Motor neuron (in vitro differentiated cells): ENCODE results near the gene DDX18. TPM values are rescaled to one million over a fixed set of nuclear protein-coding genes. Genes with fewer than 3 reads are reported as not detected.
"Not testable (repeated sequence)": the region's sequence is repeated elsewhere in the genome, so short reads cannot be mapped to it uniquely, and the experiment has no call there.

Source experiments
- ATAC-seq, 8 experiments: fragments of 200-7000 bp; cut with Tn5 transposase; replicated peaks in 6 of 8; 2 replicates each; pipeline ENCODE4 v1.8.0; 2021; ENCODE audit warnings: mild to moderate bottlenecking in 8 of 8, moderate library complexity in 8 of 8
- H3K27ac ChIP-seq, 2 donors: fragments of 250-450 bp; sonication (Bioruptor Pico); 2 replicates each; pipeline ENCODE4 v1.9.0; 2021; ENCODE audit warnings: antibody characterized with exemption in 2 of 2, mild to moderate bottlenecking in 2 of 2, moderate library complexity in 1 of 2
- H3K4me1 ChIP-seq, 2 donors: fragments of 250-450 bp; sonication (Bioruptor Pico); replicated peaks in 1 of 2; 2 replicates each; pipeline ENCODE4 v1.6.1; 2021; ENCODE audit warnings: antibody characterized with exemption in 2 of 2, mild to moderate bottlenecking in 2 of 2, moderate library complexity in 1 of 2
- H3K4me3 ChIP-seq, 5 donors: fragments of 250-450 bp; sonication (Bioruptor Pico); 2 replicates each; pipeline ENCODE4 v1.9.0; 2021; ENCODE audit warnings: antibody characterized with exemption in 5 of 5, mild to moderate bottlenecking in 5 of 5, moderate library complexity in 4 of 5
- WGBS, 10 experiments: fragments of 450-650 bp; shearing (Covaris generic); methylation state at CpG; one replicate each; pipeline ENCODE4 v1.0.0; 2022; 5-methylcytosine and 5-hydroxymethylcytosine counted together
- in situ Hi-C, 9 experiments: fragments of 400-800 bp; cut with MboI; loops; one replicate each; pipeline ENCODE4 v1.15.0; 2021; ENCODE audit warnings: low sequenced_read_pairs in 9 of 9, low pct_unique_long_range_greater_than_20kb in 2 of 9; ENCODE audit not compliant: unreplicated experiment in 9 of 9
- total RNA-seq, 8 experiments: library from RNA; unstranded; fragments of 300-600 nt; gene quantifications; 2 replicates each; pipeline versions ENCODE4 v1.2.3 to v1.2.4, GENCODE V29; 2022

DDX18 gene
- total RNA-seq, 8 experiments from 2014 or later, result 44.9 to 87.4 (median 68.6) TPM

DNA sequence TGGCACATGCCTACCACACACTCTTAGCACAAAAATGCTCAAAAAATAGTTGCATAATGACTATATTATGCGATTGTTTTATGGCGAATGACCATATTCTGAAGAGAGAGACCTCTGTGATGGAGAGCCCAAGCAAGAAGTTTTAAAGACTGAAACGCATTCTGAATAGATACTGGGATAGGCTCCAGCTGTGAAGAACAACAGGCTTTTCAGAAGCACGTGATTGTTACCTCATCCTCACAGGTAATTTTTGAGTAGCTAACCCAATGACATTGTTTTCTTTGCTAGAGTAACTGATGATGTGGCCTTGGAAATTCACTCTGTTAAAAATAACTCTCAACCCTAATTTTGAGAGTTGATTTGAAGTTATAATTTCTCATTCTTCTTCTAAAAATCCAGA is 2.0 kb upstream of the DDX18 start:
- Histone ChIP-seq H3K4me3 (no peak overlapping the region), H3K27ac (no peak overlapping the region), H3K4me1 (peaks cover 7% of the 10 kb centered on the region in 2 donors)
- in situ Hi-C loops, result no loop called here
- 14 to 71% (median 44%) methylated on average over 2 to 4 of the region's 4 CpGs; no CpG with 5 or more reads in 1 of the 10 experiments for WGBS, 10 experiments
- no peak for ATAC-seq

- H3K4me1 ChIP-seq, result peaks cover 7% of the 10 kb centered on the region in 2 donors
- ATAC-seq, result no peak
- in situ Hi-C loops, result no loop called here
- H3K4me3 ChIP-seq, result peak overlapping the region; percentile 58 to 80 (median 71)
- no peak overlapping the region for H3K27ac ChIP-seq
- WGBS, 10 experiments, result 86 to 100% (median 100%) methylated on average over 1 to 3 of the region's 3 CpGs
Observed at GRCh38 chr2:117815946-117816345, 1.5 kb downstream of the DDX18 start.

DNA sequence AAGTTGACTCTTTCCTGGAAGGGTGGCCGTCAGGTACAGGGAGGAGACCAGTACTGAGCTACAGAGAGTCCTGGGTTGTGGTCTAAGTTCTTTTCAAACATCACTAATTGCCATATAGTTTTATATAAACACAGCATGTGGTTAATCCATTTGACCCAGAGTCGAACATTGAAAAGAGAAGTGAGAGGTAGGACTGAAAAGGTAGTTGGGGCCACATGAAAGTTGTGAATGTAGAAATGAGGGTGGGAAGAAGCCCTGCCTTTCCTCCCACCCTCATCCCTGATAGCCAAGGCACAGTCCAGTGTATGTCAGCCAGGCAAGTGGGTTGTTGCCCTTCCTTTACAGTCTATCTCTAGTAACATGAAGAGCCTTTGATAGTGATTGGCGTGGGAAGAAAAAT is 4.4 kb downstream of the DDX18 start:
- Histone ChIP-seq H3K4me3 (no peak overlapping the region), H3K4me1 (peaks cover 7% of the 10 kb centered on the region in 2 donors), H3K27ac (no peak overlapping the region)
- 80 to 100% (median 100%) methylated on average over 1 to 3 of the region's 3 CpGs; no CpG with 5 or more reads in 1 of the 10 experiments for WGBS, 10 experiments
- ATAC-seq, result no peak
- in situ Hi-C loops, result no loop called here

GRCh38 chr2:117820444-117820843 is 6.0 kb downstream of the DDX18 start:
- WGBS, 10 experiments, result 71 to 100% (median 100%) methylated on average over 1 of the region's 1 CpG
- no peak overlapping the region for H3K4me3 ChIP-seq
- peaks cover 6% of the 10 kb centered on the region in 2 donors for H3K4me1 ChIP-seq
- in situ Hi-C loops, result loop anchor here in 1 of 9 experiments (10.0 kb wide), 1 partner anchor 94 kb away; no protein-coding TSS in a partner anchor
- no peak overlapping the region for H3K27ac ChIP-seq
- ATAC-seq, result no peak

DNA sequence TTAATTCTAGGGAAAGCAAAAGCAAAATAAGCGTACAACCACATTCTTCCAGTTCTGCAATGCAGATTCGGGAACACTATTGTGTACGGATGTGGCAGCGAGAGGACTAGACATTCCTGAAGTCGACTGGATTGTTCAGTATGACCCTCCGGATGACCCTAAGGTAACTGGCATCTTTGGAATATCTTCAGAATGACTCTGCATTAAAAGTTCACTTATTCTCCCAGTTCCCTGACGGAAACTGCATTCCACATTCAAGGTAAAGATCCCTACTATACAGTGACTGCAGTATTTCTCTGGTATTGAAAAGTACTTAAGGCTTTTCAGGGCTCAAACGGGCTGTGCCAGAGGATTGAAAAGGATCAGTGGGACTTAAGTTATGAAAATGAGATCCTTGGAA is 10.9 kb downstream of the DDX18 start:
- 81 to 100% (median 89%) methylated on average over 3 to 8 of the region's 8 CpGs; no CpG with 5 or more reads in 3 of the 10 experiments for WGBS, 10 experiments
- no peak for ATAC-seq

GRCh38 chr2:117827464-117827863 is 13.0 kb downstream of the DDX18 start:
- not testable (repeated sequence) for ATAC-seq, H3K4me1 ChIP-seq, H3K27ac ChIP-seq, H3K4me3 ChIP-seq
- in situ Hi-C loops, result loop anchor here in 4 of 9 experiments (10.0 to 25.0 kb wide), 4 partner anchors 87 to 1035 kb away; partner anchors contain the start of gene CCDC93 (in 1 of the 4)
- WGBS, 10 experiments, result 100% methylated on average over 1 to 2 of the region's 5 CpGs; no CpG with 5 or more reads in 6 of the 10 experiments

More for the DNA sequence above, 10.9 kb downstream of the DDX18 start:
- H3K4me1 ChIP-seq, result no peaks in the 10 kb centered on the region
- in situ Hi-C loops, result loop anchor here in 4 of 9 experiments (10.0 to 25.0 kb wide), 4 partner anchors 89 to 1037 kb away; partner anchors contain the start of gene CCDC93 (in 1 of the 4)
- H3K4me3 ChIP-seq, result no peak overlapping the region
- H3K27ac ChIP-seq, result no peak overlapping the region

- H3K27ac ChIP-seq, result no peak overlapping the region
- no peak overlapping the region for H3K4me3 ChIP-seq
- 66 to 100% (median 94%) methylated on average over 1 to 2 of the region's 2 CpGs; no CpG with 5 or more reads in 1 of the 10 experiments for WGBS, 10 experiments
- in situ Hi-C loops, result loop anchor here in 4 of 9 experiments (10.0 to 25.0 kb wide), 4 partner anchors 86 to 1033 kb away; partner anchors contain the start of gene CCDC93 (in 1 of the 4)
- no peak for ATAC-seq
- no peaks in the 10 kb centered on the region for H3K4me1 ChIP-seq
Observed at GRCh38 chr2:117828870-117829269, 14.4 kb downstream of the DDX18 start.

DNA sequence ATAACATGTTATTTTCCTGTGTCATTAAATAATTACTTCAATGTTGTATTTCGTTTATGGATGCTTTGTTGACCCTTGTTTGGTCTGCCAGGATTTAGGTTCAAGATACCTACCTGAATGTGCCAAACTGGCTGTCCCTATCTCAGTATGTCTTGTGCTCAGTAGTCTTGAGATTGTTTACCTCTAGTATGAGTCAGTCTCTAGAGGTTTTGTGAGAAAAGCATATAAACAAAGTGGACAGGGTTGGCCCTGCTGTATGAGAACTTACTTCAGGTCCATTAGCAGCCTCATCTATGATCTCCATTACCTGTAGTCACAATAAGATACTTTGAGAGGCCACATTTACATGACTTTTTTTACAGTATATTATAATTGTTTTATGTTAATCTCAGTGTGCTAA is 17.8 kb downstream of the DDX18 start:
- Histone ChIP-seq H3K4me1 (no peaks in the 10 kb centered on the region), H3K4me3 (no peak overlapping the region), H3K27ac (no peak overlapping the region)
- in situ Hi-C loops, result loop anchor here in 5 of 9 experiments (10.0 to 25.0 kb wide), 4 partner anchors 155 to 1030 kb away; partner anchors contain the start of gene CCDC93 (in 1 of the 5)
- no peak for ATAC-seq
- WGBS, 10 experiments, result 31 to 100% (median 87%) methylated on average over 1 of the region's 1 CpG

GRCh38 chr2:117832905-117833613 is 18.6 kb downstream of the DDX18 start:
- in situ Hi-C loops, result loop anchor here in 5 of 9 experiments (10.0 to 25.0 kb wide), 4 partner anchors 154 to 1029 kb away; partner anchors contain the start of gene CCDC93 (in 1 of the 5)
- ATAC-seq, result no peak
- Histone ChIP-seq H3K4me1 (no peaks in the 10 kb centered on the region), H3K4me3 (no peak overlapping the region), H3K27ac (no peak overlapping the region)
- WGBS, 10 experiments, result 79 to 100% (median 92%) methylated on average over 2 to 7 of the region's 9 CpGs; no CpG with 5 or more reads in 3 of the 10 experiments

DNA sequence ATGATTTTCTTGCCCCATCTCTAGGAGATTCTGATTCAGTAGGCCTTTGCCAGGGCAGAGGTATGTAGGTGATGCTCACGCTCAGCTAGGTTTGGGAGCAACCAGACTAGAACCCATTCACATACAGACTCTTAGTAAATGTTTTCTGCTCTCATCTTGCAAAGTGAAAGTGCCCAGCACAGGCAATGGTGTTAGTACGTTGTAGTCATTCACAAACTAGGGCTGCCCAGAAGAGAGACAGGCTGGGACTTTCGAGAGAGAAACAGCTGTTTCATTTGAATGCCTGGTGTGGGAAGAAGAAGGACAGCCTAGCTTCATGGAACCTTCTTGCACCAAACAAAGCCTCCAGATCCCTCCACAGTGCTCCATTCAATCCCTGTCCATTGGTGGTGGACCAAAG is 19.4 kb downstream of the DDX18 start:
- no peak overlapping the region for H3K27ac ChIP-seq
- no peaks in the 10 kb centered on the region for H3K4me1 ChIP-seq
- WGBS, 10 experiments, result 40 to 100% (median 84%) methylated on average over 1 to 3 of the region's 3 CpGs; no CpG with 5 or more reads in 3 of the 10 experiments
- in situ Hi-C loops, result loop anchor here in 5 of 9 experiments (10.0 to 25.0 kb wide), 4 partner anchors 153 to 1028 kb away; partner anchors contain the start of gene CCDC93 (in 1 of the 5)
- no peak overlapping the region for H3K4me3 ChIP-seq
- ATAC-seq, result no peak

DNA sequence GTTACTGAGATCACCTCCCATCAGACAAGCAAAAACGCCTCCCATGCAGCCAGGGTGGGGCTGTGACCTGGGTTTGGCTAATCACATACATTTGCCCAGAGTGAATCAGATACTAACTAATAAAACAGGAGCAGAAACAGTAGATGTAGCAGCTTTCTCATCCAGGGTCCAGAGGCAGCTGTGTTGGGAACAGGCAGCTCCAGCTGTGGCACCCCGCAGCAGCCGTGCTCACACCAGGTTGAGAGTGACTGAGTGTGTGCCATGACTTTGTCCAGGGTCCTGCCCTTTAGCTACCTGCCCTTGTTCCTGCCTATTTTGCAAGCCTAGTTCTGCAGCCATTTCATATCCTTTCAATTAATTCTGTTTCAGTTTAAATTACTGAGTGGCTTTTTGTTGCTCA is 20.5 kb downstream of the DDX18 start:
- H3K27ac ChIP-seq, result no peak overlapping the region
- ATAC-seq, result no peak
- in situ Hi-C loops, result loop anchor here in 5 of 9 experiments (10.0 to 25.0 kb wide), 4 partner anchors 152 to 1027 kb away; partner anchors contain the start of gene CCDC93 (in 1 of the 5)
- WGBS, 10 experiments, result 0 to 94% (median 84%) methylated on average over 1 to 3 of the region's 3 CpGs; no CpG with 5 or more reads in 5 of the 10 experiments
- no peaks in the 10 kb centered on the region for H3K4me1 ChIP-seq
- H3K4me3 ChIP-seq, result no peak overlapping the region

- H3K4me3 ChIP-seq, result peak overlapping the region; percentile 19 to 31 (median 21)
- peak overlapping the region in 1 of 2 donors; percentile 3 for H3K27ac ChIP-seq
- ATAC-seq, result peak; percentile 88 to 97 (median 91)
- in situ Hi-C loops, result loop anchor here in 5 of 9 experiments (10.0 to 25.0 kb wide), 4 partner anchors 151 to 1026 kb away; partner anchors contain the start of gene CCDC93 (in 1 of the 5)
- 0 to 15% (median 1%) methylated on average over 1 to 18 of the region's 53 CpGs; no CpG with 5 or more reads in 3 of the 10 experiments for WGBS, 10 experiments
- no peaks in the 10 kb centered on the region for H3K4me1 ChIP-seq
Observed at GRCh38 chr2:117835990-117836760, 21.7 kb downstream of the DDX18 start.
